Left renal pelvis (tissue), 4 donors: ENCODE data around the gene SMPD2. TPM values are rescaled to one million over a fixed set of nuclear protein-coding genes. Genes with fewer than 3 reads are reported as not detected.

ENCODE experiments used
- DNase-seq, 4 donors: peaks; one replicate each; pipeline ENCODE4 v3.0.0-alpha.2; 2013; ENCODE audit warnings: low read depth in 4 of 4, low spot score in 3 of 4
- polyA plus RNA-seq, 4 donors: library from polyadenylated mRNA; unstranded; fragments of 120-200 nt; gene quantifications; one replicate each; pipeline ENCODE4 v1.2.1, GENCODE V29; 2013; ENCODE audit not compliant: insufficient read length in 4 of 4

SMPD2 gene
- polyA plus RNA-seq, 4 donors: 6.6 to 17.2 (median 15.2) TPM

- DNase-seq: no peak
Measured at GRCh38 chr6:109446072-109446471, 5.5 kb downstream of the SMPD2 start.

- DNase-seq: no peak
Measured at GRCh38 chr6:109446541-109446940, 6.0 kb downstream of the SMPD2 start.

- DNase-seq: no peak
Measured at GRCh38 chr6:109447087-109447486, 6.6 kb downstream of the SMPD2 start.

GRCh38 chr6:109447878-109448555 is 7.5 kb downstream of the SMPD2 start:
- no peak for DNase-seq

GRCh38 chr6:109448615-109449014 is 8.1 kb downstream of the SMPD2 start:
- DNase-seq: no peak

- DNase-seq: no peak
Measured at GRCh38 chr6:109449064-109449794, 8.7 kb downstream of the SMPD2 start.

GRCh38 chr6:109449795-109450673 is 9.5 kb downstream of the SMPD2 start:
- DNase-seq: no peak

- DNase-seq: no peak
Measured at GRCh38 chr6:109450801-109451200, 10.3 kb downstream of the SMPD2 start.

GRCh38 chr6:109451376-109451775 is 10.9 kb downstream of the SMPD2 start:
- no peak for DNase-seq

- DNase-seq: no peak
Measured at GRCh38 chr6:109452181-109452580, 11.7 kb downstream of the SMPD2 start.

- DNase-seq: no peak
Measured at GRCh38 chr6:109453156-109453555, 12.6 kb downstream of the SMPD2 start.

GRCh38 chr6:109453594-109454495 is 13.3 kb downstream of the SMPD2 start:
- DNase-seq: no peak

- no peak for DNase-seq
Measured at GRCh38 chr6:109454496-109455436, 14.2 kb downstream of the SMPD2 start.

- DNase-seq: no peak
Measured at GRCh38 chr6:109455437-109456110, 15.1 kb downstream of the SMPD2 start, which contains the start of gene MICAL1. Gene MICAL1, minus strand, starts transcription at chr6:109455772. Its CDS starts 1,576 bp downstream, at chr6:109454196.

GRCh38 chr6:109456111-109456583 is 15.6 kb downstream of the SMPD2 start:
- no peak for DNase-seq

GRCh38 chr6:109456710-109457561 is 16.4 kb downstream of the SMPD2 start:
- DNase-seq: no peak

GRCh38 chr6:109457562-109457996 is 17.1 kb downstream of the SMPD2 start:
- no peak for DNase-seq
